Lower leg skin (tissue), 4 donors: ENCODE data around the gene PEX5L. TPM values are rescaled to one million over a fixed set of nuclear protein-coding genes. Genes with fewer than 3 reads are reported as not detected.
"Not testable (repeated sequence)": the region's sequence is repeated elsewhere in the genome, so short reads cannot be mapped to it uniquely, and the experiment has no call there.

Source experiments
- DNase-seq, 2 donors: peaks; one replicate each; pipeline ENCODE4 v3.0.0-alpha.2; 2019; ENCODE audit warnings: low spot score in 2 of 2
- H3K4me3 ChIP-seq: fragments of 200-600 bp; sonication (generic); 2 replicates; pipeline ENCODE4 v1.5.1; 2017; ENCODE audit warnings: mild to moderate bottlenecking, low read depth; ENCODE audit not compliant: poor library complexity, severe bottlenecking
- CTCF ChIP-seq, 3 donors: fragments of 450-650 bp; IDR thresholded peaks; one replicate each; pipeline ENCODE4 v1.5.1; 2016; ENCODE audit warnings: antibody characterized with exemption in 3 of 3, mild to moderate bottlenecking in 3 of 3, moderate library complexity in 2 of 3
- POLR2A ChIP-seq, 2 donors: fragments of 450-650 bp; IDR thresholded peaks; one replicate each; pipeline ENCODE4 v1.6.1; 2016 to 2017; ENCODE audit warnings: antibody characterized with exemption in 2 of 2, mild to moderate bottlenecking in 1 of 2, moderate library complexity in 1 of 2
- WGBS, 2 donors: methylation state at CpG; one replicate each; pipeline ENCODE4 v1.1.5; 2018; 5-methylcytosine and 5-hydroxymethylcytosine counted together
- intact Hi-C: fragments of 100-400 bp; cut with DNase I; formaldehyde crosslinking; loops from one replicate; pipeline ENCODE4 v1.15.0; 2023; ENCODE audit warnings: low total_unique reads
- total RNA-seq, 4 donors: library from RNA; depleted of rRNA; stranded (reverse); fragments of >200 nt; gene quantifications; one replicate each; pipeline ENCODE4 v1.1.0, GENCODE V29; 2016

Gene PEX5L
- total RNA-seq, 4 donors from 2014 or later = not detected

GRCh38 chr3:180040966-180041365 is 4.2 kb upstream of the PEX5L start:
- no peak for TF ChIP-seq POLR2A (IDR thresholded peaks at IDR 0.05)
- TF ChIP-seq CTCF (IDR thresholded peaks at IDR 0.05) = no peak
- DNase-seq = no peak
- intact Hi-C loops = no loop called here
- WGBS, 2 donors = 54 to 72% methylated on average over 4 of the region's 4 CpGs
- H3K4me3 ChIP-seq = no peak overlapping the region

- intact Hi-C loops = no loop called here
- no peak for TF ChIP-seq POLR2A (IDR thresholded peaks at IDR 0.05)
- TF ChIP-seq CTCF (IDR thresholded peaks at IDR 0.05) = no peak
- 4 to 6% methylated on average over 16 of the region's 16 CpGs for WGBS, 2 donors
- no peak for DNase-seq
- H3K4me3 ChIP-seq = no peak overlapping the region
Observed at GRCh38 chr3:180036092-180036670, 556 bp downstream of the PEX5L start.

- intact Hi-C loops = no loop called here
Observed at GRCh38 chr3:180026997-180027396, 9.7 kb downstream of the PEX5L start.

GRCh38 chr3:180018543-180018942 is 18.2 kb downstream of the PEX5L start:
- intact Hi-C loops = no loop called here

More at GRCh38 chr3:180026997-180027396, 9.7 kb downstream of the PEX5L start:
- TF ChIP-seq POLR2A (IDR thresholded peaks at IDR 0.05) (no peak), CTCF (IDR thresholded peaks at IDR 0.05) (no peak)
- no peak for DNase-seq
- H3K4me3 ChIP-seq = no peak overlapping the region
- WGBS, 2 donors = 91 to 95% methylated on average over 2 of the region's 2 CpGs

GRCh38 chr3:180017846-180018245 is 18.9 kb downstream of the PEX5L start:
- WGBS, 2 donors = 76 to 77% methylated on average over 3 of the region's 3 CpGs
- TF ChIP-seq CTCF (IDR thresholded peaks at IDR 0.05) = no peak
- no peak for TF ChIP-seq POLR2A (IDR thresholded peaks at IDR 0.05)
- no peak overlapping the region for H3K4me3 ChIP-seq
- intact Hi-C loops = no loop called here
- DNase-seq = no peak

More at GRCh38 chr3:180018543-180018942, 18.2 kb downstream of the PEX5L start:
- H3K4me3 ChIP-seq = no peak overlapping the region
- no peak for DNase-seq
- TF ChIP-seq CTCF (IDR thresholded peaks at IDR 0.05) (no peak), POLR2A (IDR thresholded peaks at IDR 0.05) (no peak)
- WGBS, 2 donors = 58 to 59% methylated on average over 5 of the region's 5 CpGs

GRCh38 chr3:180011927-180012326 is 24.8 kb downstream of the PEX5L start:
- intact Hi-C loops = no loop called here
- TF ChIP-seq CTCF (IDR thresholded peaks at IDR 0.05) (no peak), POLR2A (IDR thresholded peaks at IDR 0.05) (no peak)
- 85 to 88% methylated on average over 3 of the region's 3 CpGs for WGBS, 2 donors
- H3K4me3 ChIP-seq = no peak overlapping the region
- no peak for DNase-seq

- DNase-seq, intact Hi-C loops, H3K4me3 ChIP-seq: not testable (repeated sequence)
- 91 to 92% methylated on average over 3 of the region's 3 CpGs for WGBS, 2 donors
Observed at GRCh38 chr3:180008318-180008717, 28.4 kb downstream of the PEX5L start.
